ENCODE measurements around the gene FAM3B.

DNA sequence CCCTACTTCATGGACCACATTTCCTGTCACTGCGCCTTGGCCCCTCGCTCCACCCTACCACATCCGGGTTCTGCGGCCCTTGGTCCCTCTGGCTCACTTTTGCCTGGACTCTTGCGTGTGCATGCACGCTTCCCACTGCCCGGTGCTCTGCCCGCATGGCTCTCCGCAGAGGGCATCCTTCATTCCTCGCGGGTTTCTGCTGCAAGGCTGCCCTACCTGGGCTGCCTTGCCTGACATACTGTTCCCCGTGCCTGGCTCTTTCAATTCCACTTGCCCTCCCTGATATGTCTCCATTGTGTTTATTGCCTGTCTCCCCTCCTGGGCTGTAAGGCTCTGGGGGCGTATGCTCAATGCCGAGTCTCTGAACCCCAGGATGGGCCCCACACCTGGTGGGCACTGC lies 71.7 kb downstream of the FAM3B start:
- no peak for TF ChIP-seq POLR2AphosphoS5 (IDR thresholded peaks at IDR 0.05; ENCODE audit: low read depth)
- TF ChIP-seq, protein P1, sequence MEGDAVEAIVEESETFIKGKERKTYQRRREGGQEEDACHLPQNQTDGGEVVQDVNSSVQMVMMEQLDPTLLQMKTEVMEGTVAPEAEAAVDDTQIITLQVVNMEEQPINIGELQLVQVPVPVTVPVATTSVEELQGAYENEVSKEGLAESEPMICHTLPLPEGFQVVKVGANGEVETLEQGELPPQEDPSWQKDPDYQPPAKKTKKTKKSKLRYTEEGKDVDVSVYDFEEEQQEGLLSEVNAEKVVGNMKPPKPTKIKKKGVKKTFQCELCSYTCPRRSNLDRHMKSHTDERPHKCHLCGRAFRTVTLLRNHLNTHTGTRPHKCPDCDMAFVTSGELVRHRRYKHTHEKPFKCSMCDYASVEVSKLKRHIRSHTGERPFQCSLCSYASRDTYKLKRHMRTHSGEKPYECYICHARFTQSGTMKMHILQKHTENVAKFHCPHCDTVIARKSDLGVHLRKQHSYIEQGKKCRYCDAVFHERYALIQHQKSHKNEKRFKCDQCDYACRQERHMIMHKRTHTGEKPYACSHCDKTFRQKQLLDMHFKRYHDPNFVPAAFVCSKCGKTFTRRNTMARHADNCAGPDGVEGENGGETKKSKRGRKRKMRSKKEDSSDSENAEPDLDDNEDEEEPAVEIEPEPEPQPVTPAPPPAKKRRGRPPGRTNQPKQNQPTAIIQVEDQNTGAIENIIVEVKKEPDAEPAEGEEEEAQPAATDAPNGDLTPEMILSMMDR (IDR thresholded peaks at IDR 0.05; ENCODE audit: insufficient read depth, low read length): no peak
- TF ChIP-seq, protein P2, sequence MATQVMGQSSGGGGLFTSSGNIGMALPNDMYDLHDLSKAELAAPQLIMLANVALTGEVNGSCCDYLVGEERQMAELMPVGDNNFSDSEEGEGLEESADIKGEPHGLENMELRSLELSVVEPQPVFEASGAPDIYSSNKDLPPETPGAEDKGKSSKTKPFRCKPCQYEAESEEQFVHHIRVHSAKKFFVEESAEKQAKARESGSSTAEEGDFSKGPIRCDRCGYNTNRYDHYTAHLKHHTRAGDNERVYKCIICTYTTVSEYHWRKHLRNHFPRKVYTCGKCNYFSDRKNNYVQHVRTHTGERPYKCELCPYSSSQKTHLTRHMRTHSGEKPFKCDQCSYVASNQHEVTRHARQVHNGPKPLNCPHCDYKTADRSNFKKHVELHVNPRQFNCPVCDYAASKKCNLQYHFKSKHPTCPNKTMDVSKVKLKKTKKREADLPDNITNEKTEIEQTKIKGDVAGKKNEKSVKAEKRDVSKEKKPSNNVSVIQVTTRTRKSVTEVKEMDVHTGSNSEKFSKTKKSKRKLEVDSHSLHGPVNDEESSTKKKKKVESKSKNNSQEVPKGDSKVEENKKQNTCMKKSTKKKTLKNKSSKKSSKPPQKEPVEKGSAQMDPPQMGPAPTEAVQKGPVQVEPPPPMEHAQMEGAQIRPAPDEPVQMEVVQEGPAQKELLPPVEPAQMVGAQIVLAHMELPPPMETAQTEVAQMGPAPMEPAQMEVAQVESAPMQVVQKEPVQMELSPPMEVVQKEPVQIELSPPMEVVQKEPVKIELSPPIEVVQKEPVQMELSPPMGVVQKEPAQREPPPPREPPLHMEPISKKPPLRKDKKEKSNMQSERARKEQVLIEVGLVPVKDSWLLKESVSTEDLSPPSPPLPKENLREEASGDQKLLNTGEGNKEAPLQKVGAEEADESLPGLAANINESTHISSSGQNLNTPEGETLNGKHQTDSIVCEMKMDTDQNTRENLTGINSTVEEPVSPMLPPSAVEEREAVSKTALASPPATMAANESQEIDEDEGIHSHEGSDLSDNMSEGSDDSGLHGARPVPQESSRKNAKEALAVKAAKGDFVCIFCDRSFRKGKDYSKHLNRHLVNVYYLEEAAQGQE (IDR thresholded peaks at IDR 0.05; ENCODE audit: insufficient replicate concordance, low read depth): no peak
